Right atrium auricular region (tissue), 2 donors: ENCODE results near the gene LILRB1. TPM values are rescaled to one million over a fixed set of nuclear protein-coding genes. Genes with fewer than 3 reads are reported as not detected.

Experiments
- DNase-seq: peaks from one replicate; pipeline ENCODE4 v3.0.0-alpha.2; 2019; ENCODE audit warnings: low spot score
- H3K27ac ChIP-seq, 2 donors: fragments of 200-600 bp; sonication (generic); 1 replicate in 1 of 2; 2 replicates in 1 of 2; pipeline ENCODE4 v1.5.1; 2016 to 2019
- H3K27me3 ChIP-seq, 2 donors: fragments of 200-600 bp; sonication (generic); one replicate each; pipeline versions ENCODE4 v1.5.1 to v1.6.0; 2017 to 2019
- H3K36me3 ChIP-seq: fragments of 200-600 bp; sonication (generic); one replicate; pipeline ENCODE4 v1.5.1; 2016
- H3K4me1 ChIP-seq, 2 donors: fragments of 200-600 bp; sonication (generic); one replicate each; pipeline versions ENCODE4 v1.5.1 to v1.6.0; 2017 to 2019
- H3K4me3 ChIP-seq, 2 donors: fragments of 200-600 bp; sonication (generic); 1 replicate in 1 of 2; 2 replicates in 1 of 2; pipeline ENCODE4 v1.5.1; 2017 to 2019; ENCODE audit warnings: mild to moderate bottlenecking in 1 of 2, moderate library complexity in 1 of 2
- H3K9me3 ChIP-seq, 2 donors: fragments of 200-600 bp; sonication (generic); one replicate each; pipeline ENCODE4 v1.5.1; 2019
- total RNA-seq, 2 donors: library from RNA; depleted of rRNA; stranded (reverse); fragments of >200 nt; gene quantifications; one replicate each; pipeline ENCODE4 v1.1.0, GENCODE V29; 2016
- TF ChIP-seq, protein P1 (sequence below), 2 donors: fragments of 200-600 bp; sonication (generic); IDR thresholded peaks; one replicate each; pipeline ENCODE4 v1.5.1; 2019; ENCODE audit warnings: antibody characterized with exemption in 2 of 2

The LILRB1 gene
- total RNA-seq, 2 donors from 2014 or later = 0.33 to 1.9 TPM

DNA sequence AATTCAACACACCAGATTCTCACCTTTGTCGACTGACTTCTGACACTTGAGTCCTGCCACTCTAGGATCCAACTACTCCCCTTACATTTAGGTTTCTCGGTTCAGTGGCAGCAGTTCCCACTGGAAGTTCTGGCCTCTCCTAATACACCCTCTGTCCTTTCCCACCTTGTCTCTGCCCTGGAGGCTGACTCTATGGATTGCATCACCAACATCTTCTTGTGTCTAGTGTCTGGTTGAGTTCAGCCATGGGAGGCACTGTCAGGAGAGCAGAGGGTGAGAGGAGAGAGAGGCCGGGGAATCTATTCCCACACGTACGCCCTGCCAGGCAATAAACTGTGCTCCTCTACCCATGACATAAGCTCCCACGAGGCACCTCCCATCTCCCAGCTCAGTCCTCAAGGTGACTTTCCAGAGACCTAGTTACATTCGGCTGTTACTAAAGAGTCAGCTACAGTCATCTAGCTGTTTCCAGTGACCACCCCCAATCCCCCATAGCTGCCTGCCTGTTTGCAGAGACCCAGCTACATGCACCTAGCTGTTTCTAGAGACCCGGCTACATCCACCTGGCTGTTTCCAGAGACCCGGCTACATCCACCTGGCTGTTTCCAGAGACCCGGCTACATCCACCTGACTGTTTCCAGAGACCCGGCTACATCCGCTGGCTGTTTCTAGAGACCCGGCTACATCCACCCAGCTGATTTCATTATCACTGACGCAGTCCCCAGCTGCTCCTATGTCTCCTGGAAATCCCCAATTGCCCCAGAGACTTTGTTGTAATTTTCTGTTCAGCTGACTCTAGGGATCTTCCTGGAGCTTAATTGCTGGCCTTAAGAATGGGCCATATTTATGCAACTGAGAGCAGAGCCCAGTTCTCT, 24.4 kb downstream of the LILRB1 start:
- H3K9me3 ChIP-seq = no peaks in the 10 kb centered on the region
- H3K4me1 ChIP-seq = no peaks in the 10 kb centered on the region
- no peaks in the 10 kb centered on the region for H3K27me3 ChIP-seq
- no peaks in the 10 kb centered on the region for H3K36me3 ChIP-seq
- TF ChIP-seq, protein P1, sequence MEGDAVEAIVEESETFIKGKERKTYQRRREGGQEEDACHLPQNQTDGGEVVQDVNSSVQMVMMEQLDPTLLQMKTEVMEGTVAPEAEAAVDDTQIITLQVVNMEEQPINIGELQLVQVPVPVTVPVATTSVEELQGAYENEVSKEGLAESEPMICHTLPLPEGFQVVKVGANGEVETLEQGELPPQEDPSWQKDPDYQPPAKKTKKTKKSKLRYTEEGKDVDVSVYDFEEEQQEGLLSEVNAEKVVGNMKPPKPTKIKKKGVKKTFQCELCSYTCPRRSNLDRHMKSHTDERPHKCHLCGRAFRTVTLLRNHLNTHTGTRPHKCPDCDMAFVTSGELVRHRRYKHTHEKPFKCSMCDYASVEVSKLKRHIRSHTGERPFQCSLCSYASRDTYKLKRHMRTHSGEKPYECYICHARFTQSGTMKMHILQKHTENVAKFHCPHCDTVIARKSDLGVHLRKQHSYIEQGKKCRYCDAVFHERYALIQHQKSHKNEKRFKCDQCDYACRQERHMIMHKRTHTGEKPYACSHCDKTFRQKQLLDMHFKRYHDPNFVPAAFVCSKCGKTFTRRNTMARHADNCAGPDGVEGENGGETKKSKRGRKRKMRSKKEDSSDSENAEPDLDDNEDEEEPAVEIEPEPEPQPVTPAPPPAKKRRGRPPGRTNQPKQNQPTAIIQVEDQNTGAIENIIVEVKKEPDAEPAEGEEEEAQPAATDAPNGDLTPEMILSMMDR (IDR thresholded peaks at IDR 0.05) = no peak
- no peak for DNase-seq
- no peak overlapping the region for H3K27ac ChIP-seq
- no peak overlapping the region for H3K4me3 ChIP-seq

DNA sequence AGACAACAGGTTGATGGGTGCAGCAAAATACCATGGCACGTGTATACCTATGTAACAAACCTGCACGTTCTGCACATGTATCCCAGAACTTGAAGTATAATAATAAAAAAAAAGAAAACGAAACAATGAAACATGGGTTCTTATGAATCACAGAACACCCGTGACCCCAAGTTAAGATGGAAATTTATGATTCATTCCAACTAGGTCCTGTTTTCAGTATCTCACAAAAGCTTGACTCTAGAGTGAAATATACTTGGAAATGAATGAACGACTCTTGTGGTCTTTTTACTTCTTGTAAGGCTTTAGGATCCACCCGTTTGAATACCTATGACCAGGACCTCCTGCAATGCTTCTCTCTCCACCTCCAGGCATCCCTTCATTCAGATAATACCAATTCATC, 29.0 kb downstream of the LILRB1 start:
- no peak for DNase-seq
- TF ChIP-seq, protein P1 (IDR thresholded peaks at IDR 0.05) = no peak
- Histone ChIP-seq H3K27ac (no peak overlapping the region), H3K36me3 (no peaks in the 10 kb centered on the region), H3K4me3 (no peak overlapping the region), H3K27me3 (no peaks in the 10 kb centered on the region), H3K4me1 (no peaks in the 10 kb centered on the region), H3K9me3 (no peaks in the 10 kb centered on the region)

DNA sequence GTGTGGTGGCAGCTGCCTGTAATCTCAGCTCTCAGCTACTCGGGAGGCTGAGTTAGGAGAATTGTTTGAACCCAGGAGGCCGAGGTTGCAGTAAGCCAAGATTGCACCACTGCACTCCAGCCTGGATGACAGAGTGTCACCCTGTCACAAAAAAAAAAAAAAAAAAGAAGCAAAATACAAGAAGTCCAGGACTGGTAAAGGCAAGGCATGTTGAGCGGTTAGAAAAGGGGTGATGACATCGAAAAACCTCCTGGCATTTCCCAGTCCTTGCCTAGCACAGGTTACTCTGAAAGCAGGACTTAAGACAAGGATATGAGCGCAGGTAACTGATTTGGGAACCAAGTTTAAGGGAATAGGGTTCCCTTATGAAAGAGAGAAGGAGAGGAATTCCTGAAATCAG, 30.0 kb downstream of the LILRB1 start:
- DNase-seq = no peak
- H3K36me3 ChIP-seq = no peaks in the 10 kb centered on the region
- no peak overlapping the region for H3K27ac ChIP-seq
- TF ChIP-seq, protein P1 (IDR thresholded peaks at IDR 0.05) = no peak
- no peak overlapping the region for H3K4me3 ChIP-seq
- no peaks in the 10 kb centered on the region for H3K27me3 ChIP-seq
- no peaks in the 10 kb centered on the region for H3K9me3 ChIP-seq
- H3K4me1 ChIP-seq = no peaks in the 10 kb centered on the region

DNA sequence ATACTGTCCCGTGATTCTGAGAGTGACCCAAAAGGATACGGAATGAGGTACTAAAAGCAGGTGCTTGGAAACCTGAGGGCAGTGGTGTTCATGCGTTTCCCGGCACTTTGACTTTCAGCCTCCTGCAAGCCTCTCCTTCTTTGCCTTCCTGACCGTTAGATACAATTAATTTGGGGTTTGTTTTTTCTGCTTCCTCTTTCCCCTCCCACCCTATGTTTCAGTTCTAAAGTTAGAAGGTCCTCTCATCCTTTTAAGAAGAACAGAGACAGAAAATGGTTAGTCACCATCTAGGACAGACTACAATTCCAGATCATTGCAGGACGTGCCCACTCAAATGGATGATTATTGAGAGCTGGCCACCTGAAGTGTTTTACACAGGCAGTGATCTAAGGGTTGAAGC, 30.7 kb downstream of the LILRB1 start:
- H3K4me1 ChIP-seq = no peaks in the 10 kb centered on the region
- no peak overlapping the region for H3K4me3 ChIP-seq
- H3K9me3 ChIP-seq = no peaks in the 10 kb centered on the region
- DNase-seq = no peak
- H3K36me3 ChIP-seq = no peaks in the 10 kb centered on the region
- no peaks in the 10 kb centered on the region for H3K27me3 ChIP-seq
- no peak overlapping the region for H3K27ac ChIP-seq
- TF ChIP-seq, protein P1 (IDR thresholded peaks at IDR 0.05) = no peak

DNA sequence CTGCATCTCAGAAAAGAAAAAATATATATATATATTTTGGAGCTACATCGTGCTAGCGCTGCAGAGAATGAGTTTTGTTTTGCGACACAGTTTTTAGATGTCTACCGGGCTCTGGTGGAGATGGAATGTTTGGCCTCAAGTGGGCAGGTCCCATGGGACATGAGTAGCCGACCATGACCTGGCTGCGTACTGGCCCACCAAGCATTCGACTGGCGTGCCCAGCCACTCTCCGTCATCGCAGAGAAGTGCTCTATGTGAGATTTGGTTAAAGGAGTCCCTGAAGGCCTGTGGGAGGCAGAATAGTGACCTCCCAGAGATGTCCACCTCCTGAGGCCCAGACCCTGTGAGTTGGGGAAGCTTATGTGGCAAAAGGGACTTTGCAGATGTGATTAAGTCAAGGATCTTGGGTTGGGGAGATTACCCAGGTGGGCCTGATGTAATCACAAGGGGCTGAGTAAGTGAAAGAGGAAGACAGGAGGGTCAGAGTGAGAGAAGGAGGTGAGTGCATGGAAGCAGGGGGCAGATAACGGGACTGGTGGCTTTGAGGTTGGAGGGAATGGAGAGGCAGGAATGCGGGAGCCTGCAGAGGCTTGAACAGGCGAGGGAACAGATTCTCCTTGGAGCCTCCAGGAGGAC, 31.7 kb downstream of the LILRB1 start:
- H3K36me3 ChIP-seq = no peaks in the 10 kb centered on the region
- H3K27ac ChIP-seq = no peak overlapping the region
- DNase-seq = no peak
- no peaks in the 10 kb centered on the region for H3K4me1 ChIP-seq
- TF ChIP-seq, protein P1 (IDR thresholded peaks at IDR 0.05) = no peak
- H3K9me3 ChIP-seq = no peaks in the 10 kb centered on the region
- H3K4me3 ChIP-seq = no peak overlapping the region
- no peaks in the 10 kb centered on the region for H3K27me3 ChIP-seq
